Trophoblast cell (in vitro differentiated cells and primary cell): Measurements from ENCODE around the gene ZDHHC19.

Source experiments
- DNase-seq, 2 donors: peaks; one replicate each; pipeline ENCODE4 v3.0.0-alpha.2; 2016
- H2AFZ ChIP-seq: 2 replicates; pipeline ENCODE4 v1.6.1; 2013; ENCODE audit warnings: low read length, moderate library complexity, mild to moderate bottlenecking; ENCODE audit not compliant: insufficient read depth, poor library complexity
- H2AK5ac ChIP-seq: 2 replicates; pipeline ENCODE4 v1.6.1; 2013; ENCODE audit warnings: mild to moderate bottlenecking, low read length
- H2BK120ac ChIP-seq: 2 replicates; pipeline ENCODE4 v1.6.1; 2013; ENCODE audit warnings: low read length, mild to moderate bottlenecking, moderate library complexity; ENCODE audit not compliant: insufficient read depth, poor library complexity
- H2BK12ac ChIP-seq: 2 replicates; pipeline ENCODE4 v1.6.1; 2013; ENCODE audit warnings: mild to moderate bottlenecking, low read length, moderate library complexity
- H2BK5ac ChIP-seq: 2 replicates; pipeline ENCODE4 v1.6.1; 2013; ENCODE audit warnings: low read length, low read depth, moderate library complexity, mild to moderate bottlenecking; ENCODE audit not compliant: poor library complexity
- H3K14ac ChIP-seq: 2 replicates; pipeline ENCODE4 v1.6.1; 2013; ENCODE audit warnings: mild to moderate bottlenecking, low read length
- H3K18ac ChIP-seq: 2 replicates; pipeline ENCODE4 v1.6.1; 2013; ENCODE audit warnings: mild to moderate bottlenecking, low read length
- H3K23ac ChIP-seq: 2 replicates; pipeline ENCODE4 v1.6.1; 2013; ENCODE audit warnings: low read length
- H3K27ac ChIP-seq: 2 replicates; pipeline ENCODE4 v1.5.1; 2013; ENCODE audit warnings: low read depth, mild to moderate bottlenecking, inconsistent platforms, low read length, moderate library complexity
- H3K27me3 ChIP-seq: 2 replicates; pipeline ENCODE4 v1.6.1; 2013; ENCODE audit warnings: inconsistent platforms, mild to moderate bottlenecking, low read length, moderate library complexity; ENCODE audit not compliant: insufficient read depth
- H3K36me3 ChIP-seq, 2 experiments: 1 replicate in 1 of 2; 2 replicates in 1 of 2; pipeline ENCODE4 v1.6.1; 2013; ENCODE audit warnings: low read length in 2 of 2, mild to moderate bottlenecking in 2 of 2, moderate library complexity in 1 of 2; ENCODE audit not compliant: insufficient read depth in 2 of 2, control insufficient read depth in 1 of 2
- H3K4ac ChIP-seq: 2 replicates; pipeline ENCODE4 v1.6.1; 2013; ENCODE audit warnings: low read depth, mild to moderate bottlenecking, low read length, moderate library complexity
- H3K4me1 ChIP-seq, 2 experiments: 1 replicate in 1 of 2; 2 replicates in 1 of 2; pipeline ENCODE4 v1.6.1; 2013; ENCODE audit warnings: low read length in 2 of 2, mild to moderate bottlenecking in 2 of 2, moderate library complexity in 1 of 2; ENCODE audit not compliant: insufficient read depth in 2 of 2, control insufficient read depth in 1 of 2
- H3K4me2 ChIP-seq: 2 replicates; pipeline ENCODE4 v1.6.1; 2013; ENCODE audit warnings: inconsistent platforms, mild to moderate bottlenecking, low read length, moderate library complexity
- H3K4me3 ChIP-seq: 2 replicates; pipeline ENCODE4 v1.5.1; 2013; ENCODE audit warnings: mild to moderate bottlenecking, low read depth, low read length, inconsistent platforms
- H3K79me1 ChIP-seq: one replicate; pipeline ENCODE4 v1.6.1; 2013; ENCODE audit warnings: low read length
- H3K79me2 ChIP-seq: 2 replicates; pipeline ENCODE4 v1.6.1; 2013; ENCODE audit warnings: low read length, mild to moderate bottlenecking; ENCODE audit not compliant: control insufficient read depth, insufficient read depth, poor library complexity
- H3K9ac ChIP-seq: 2 replicates; pipeline ENCODE4 v1.6.1; 2013; ENCODE audit warnings: mild to moderate bottlenecking, low read length
- H3K9me3 ChIP-seq: 2 replicates; pipeline ENCODE4 v1.6.1; 2013; ENCODE audit warnings: low read depth, mild to moderate bottlenecking, control low read depth, inconsistent platforms, low read length; ENCODE audit not compliant: insufficient read depth
- H4K12ac ChIP-seq: 2 replicates; pipeline ENCODE4 v1.6.1; 2013; ENCODE audit warnings: low read depth, mild to moderate bottlenecking, low read length, moderate library complexity
- H4K8ac ChIP-seq: 2 replicates; pipeline ENCODE4 v1.6.1; 2013; ENCODE audit warnings: low read depth, mild to moderate bottlenecking, low read length, moderate library complexity
- H4K91ac ChIP-seq: one replicate; pipeline ENCODE4 v1.6.1; 2013; ENCODE audit warnings: low read depth, mild to moderate bottlenecking, low read length, moderate library complexity
- WGBS: extraction: QIAGEN DNeasy Blood & Tissue Kit; methylation state at CpG from one replicate; pipeline ENCODE4 v1.1.7; 2013; ENCODE audit warnings: missing lambda C conversion rate; ENCODE audit not compliant: insufficient read length, insufficient coverage; ENCODE audit errors: extremely low coverage; 5-methylcytosine and 5-hydroxymethylcytosine counted together

The ZDHHC19 gene

DNA sequence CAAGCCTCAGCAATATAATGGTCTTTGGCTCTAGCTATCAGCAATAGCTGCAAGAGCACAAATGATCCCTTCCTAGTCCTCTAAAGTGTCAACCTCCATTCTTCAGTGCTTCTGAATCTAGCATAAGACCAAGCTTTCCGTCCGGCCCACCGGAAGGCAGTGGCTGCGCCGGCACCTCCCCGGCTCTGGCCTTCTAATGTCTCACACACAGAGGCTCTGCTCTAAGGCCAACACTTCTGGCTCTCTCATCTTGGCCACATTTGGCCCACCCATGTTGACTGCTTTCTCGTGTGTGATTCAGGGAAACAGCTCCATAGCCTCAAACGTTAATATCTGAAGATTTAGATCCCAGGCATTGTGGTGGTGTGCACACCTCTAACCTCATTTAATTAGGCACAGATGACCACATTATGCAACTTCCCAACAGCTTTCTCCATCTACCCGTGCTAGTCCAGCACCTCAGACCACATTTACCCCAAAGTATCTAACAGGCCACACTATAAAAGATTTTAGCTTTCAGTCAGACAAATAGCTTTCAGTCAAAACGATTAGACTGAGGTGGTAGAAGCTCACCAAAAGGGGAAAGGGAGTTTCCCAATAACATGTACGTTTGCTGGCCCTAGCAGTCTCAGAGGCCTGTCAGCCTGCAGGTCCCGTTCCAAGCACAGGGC, 24.4 kb upstream of the ZDHHC19 start:
- no peak overlapping the region for H2BK5ac ChIP-seq
- no peak overlapping the region for H3K4me3 ChIP-seq
- peaks cover 11 to 24% of the 10 kb centered on the region in 2 experiments for H3K36me3 ChIP-seq
- no peak overlapping the region for H2BK120ac ChIP-seq
- H2AFZ ChIP-seq = no peak overlapping the region
- no peak overlapping the region for H3K14ac ChIP-seq
- no peak overlapping the region for H3K23ac ChIP-seq
- no peaks in the 10 kb centered on the region for H3K9me3 ChIP-seq
- H4K91ac ChIP-seq = no peak overlapping the region
- no CpG with 5 or more reads among the region's 12 CpGs for WGBS
- H3K4me1 ChIP-seq = no peaks in the 10 kb centered on the region
- H2AK5ac ChIP-seq = no peak overlapping the region
- no peaks in the 10 kb centered on the region for H3K27me3 ChIP-seq
- no peak overlapping the region for H3K27ac ChIP-seq
- DNase-seq = no peak
- H3K4ac ChIP-seq = no peak overlapping the region
- no peaks in the 10 kb centered on the region for H3K79me1 ChIP-seq
- H4K8ac ChIP-seq = no peak overlapping the region
- no peak overlapping the region for H2BK12ac ChIP-seq
- no peak overlapping the region for H3K9ac ChIP-seq
- H3K79me2 ChIP-seq = no peaks in the 10 kb centered on the region
- no peak overlapping the region for H4K12ac ChIP-seq
- H3K18ac ChIP-seq = no peak overlapping the region
- no peak overlapping the region for H3K4me2 ChIP-seq

- Histone ChIP-seq H3K18ac (no peak overlapping the region), H3K4me1 (no peaks in the 10 kb centered on the region), H4K8ac (no peak overlapping the region), H3K9ac (no peak overlapping the region), H4K12ac (no peak overlapping the region), H2BK120ac (no peak overlapping the region), H3K4me3 (no peak overlapping the region), H2BK5ac (no peak overlapping the region), H3K79me1 (no peaks in the 10 kb centered on the region), H2BK12ac (no peak overlapping the region), H3K4ac (no peak overlapping the region), H3K79me2 (no peaks in the 10 kb centered on the region), H3K14ac (no peak overlapping the region), H2AK5ac (no peak overlapping the region), H2AFZ (no peak overlapping the region), H3K4me2 (no peak overlapping the region), H3K27me3 (no peaks in the 10 kb centered on the region), H3K36me3 (peaks cover 5 to 15% of the 10 kb centered on the region in 2 experiments), H3K23ac (no peak overlapping the region), H4K91ac (no peak overlapping the region), H3K27ac (no peak overlapping the region), H3K9me3 (no peaks in the 10 kb centered on the region)
- DNase-seq = no peak
- WGBS = no CpG with 5 or more reads among the region's 8 CpGs
Observed at GRCh38 chr3:196232882-196233251, 21.7 kb upstream of the ZDHHC19 start.

DNA sequence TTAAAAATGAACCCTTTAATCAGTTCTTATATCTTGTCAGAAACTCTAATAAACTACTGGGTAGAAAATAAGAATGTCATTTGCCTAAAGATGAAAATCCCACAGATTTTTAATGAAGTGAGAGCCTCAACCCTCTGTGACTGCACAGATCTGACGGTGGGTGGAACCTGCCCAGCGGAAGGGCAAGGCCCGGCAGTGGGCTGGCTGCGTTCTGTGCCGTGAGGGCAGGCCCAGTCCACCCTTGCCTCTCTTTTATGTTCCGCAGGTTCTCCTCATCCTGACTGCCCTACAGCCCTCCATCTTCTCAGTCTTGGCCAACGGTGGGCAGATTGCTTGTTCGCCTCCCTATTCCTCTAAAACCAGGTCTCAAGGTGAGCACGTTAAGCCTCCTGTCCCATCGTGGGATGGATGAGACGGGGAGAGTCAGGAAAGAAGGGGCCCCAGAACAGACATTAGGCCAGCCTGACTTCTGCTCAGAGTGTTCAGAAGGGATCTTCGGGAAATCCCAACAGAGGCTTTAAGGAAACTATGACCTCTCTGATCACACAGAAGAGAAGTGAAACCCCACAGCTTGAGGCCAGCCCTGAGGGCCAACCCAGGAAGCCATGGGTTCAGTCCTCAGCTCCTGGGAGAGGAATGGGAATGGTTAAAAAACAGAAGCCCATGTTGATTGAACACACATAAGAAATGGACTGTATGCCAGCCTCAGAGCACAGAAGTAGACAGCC, 21.1 kb upstream of the ZDHHC19 start:
- no peaks in the 10 kb centered on the region for H3K27me3 ChIP-seq
- no peak overlapping the region for H3K18ac ChIP-seq
- DNase-seq = peak in 1 of 2 donors; percentile 12
- no peak overlapping the region for H2AK5ac ChIP-seq
- H3K79me1 ChIP-seq = no peaks in the 10 kb centered on the region
- no peaks in the 10 kb centered on the region for H3K79me2 ChIP-seq
- H4K8ac ChIP-seq = no peak overlapping the region
- H3K9ac ChIP-seq = no peak overlapping the region
- H3K4ac ChIP-seq = no peak overlapping the region
- no peak overlapping the region for H3K4me2 ChIP-seq
- H4K12ac ChIP-seq = no peak overlapping the region
- H3K4me1 ChIP-seq = no peaks in the 10 kb centered on the region
- H3K27ac ChIP-seq = no peak overlapping the region
- no peak overlapping the region for H2BK12ac ChIP-seq
- H3K23ac ChIP-seq = no peak overlapping the region
- H3K36me3 ChIP-seq = peaks cover 5 to 12% of the 10 kb centered on the region in 2 experiments
- H3K4me3 ChIP-seq = no peak overlapping the region
- no peak overlapping the region for H2BK120ac ChIP-seq
- no CpG with 5 or more reads among the region's 12 CpGs for WGBS
- H3K14ac ChIP-seq = no peak overlapping the region
- H2BK5ac ChIP-seq = no peak overlapping the region
- H4K91ac ChIP-seq = no peak overlapping the region
- no peaks in the 10 kb centered on the region for H3K9me3 ChIP-seq
- no peak overlapping the region for H2AFZ ChIP-seq

- no CpG with 5 or more reads among the region's 24 CpGs for WGBS
- Histone ChIP-seq H3K79me1 (no peaks in the 10 kb centered on the region), H3K9me3 (no peaks in the 10 kb centered on the region), H3K79me2 (no peaks in the 10 kb centered on the region), H2BK12ac (no peak overlapping the region), H3K14ac (no peak overlapping the region), H3K4ac (no peak overlapping the region), H2BK5ac (no peak overlapping the region), H3K18ac (no peak overlapping the region), H4K8ac (no peak overlapping the region), H4K91ac (no peak overlapping the region), H3K27me3 (no peaks in the 10 kb centered on the region), H4K12ac (no peak overlapping the region), H3K4me1 (no peaks in the 10 kb centered on the region), H3K23ac (no peak overlapping the region), H3K4me3 (no peak overlapping the region), H3K4me2 (no peak overlapping the region), H2AK5ac (no peak overlapping the region), H2AFZ (no peak overlapping the region), H3K27ac (no peak overlapping the region), H3K36me3 (no peaks in the 10 kb centered on the region), H2BK120ac (no peak overlapping the region), H3K9ac (no peak overlapping the region)
- DNase-seq = no peak
Observed at GRCh38 chr3:196227629-196228493, 16.7 kb upstream of the ZDHHC19 start.
